ENCODE measurements around the gene ABHD12. TPM values are rescaled to one million over a fixed set of nuclear protein-coding genes. Genes with fewer than 3 reads are reported as not detected.
A peak's percentile ranks its signal among the peaks of the same experiment; 100 is the strongest.

ABHD12 gene
- total RNA-seq, 1 donor from 2014 or later = 41.6 TPM

GRCh38 chr20:25292176-25292891 lies 98.3 kb downstream of the ABHD12 start:
- no peak for DNase-seq (ENCODE audit: low spot score)

GRCh38 chr20:25291432-25292133 lies 99.1 kb downstream of the ABHD12 start:
- DNase-seq (ENCODE audit: low spot score) = no peak

GRCh38 chr20:25290646-25291431 lies 99.8 kb downstream of the ABHD12 start:
- DNase-seq (ENCODE audit: low spot score) = no peak

GRCh38 chr20:25289886-25290597 lies 100.6 kb downstream of the ABHD12 start:
- no peak for DNase-seq (ENCODE audit: low spot score)

- DNase-seq (ENCODE audit: low spot score) = no peak
Measured at GRCh38 chr20:25288291-25289181, 102.1 kb downstream of the ABHD12 start.

GRCh38 chr20:25287631-25288290 lies 102.9 kb downstream of the ABHD12 start:
- DNase-seq (ENCODE audit: low spot score) = peak; percentile 76

- DNase-seq (ENCODE audit: low spot score) = peak; percentile 69
Measured at GRCh38 chr20:25286917-25287316, 103.7 kb downstream of the ABHD12 start.

GRCh38 chr20:25285856-25286798 lies 104.5 kb downstream of the ABHD12 start:
- peak; percentile 81 for DNase-seq (ENCODE audit: low spot score)

GRCh38 chr20:25285091-25285647 lies 105.5 kb downstream of the ABHD12 start:
- DNase-seq (ENCODE audit: low spot score) = peak; percentile 82

- peak; percentile 73 for DNase-seq (ENCODE audit: low spot score)
Measured at GRCh38 chr20:25284131-25284601, 106.5 kb downstream of the ABHD12 start.

GRCh38 chr20:25283221-25283951 lies 107.2 kb downstream of the ABHD12 start:
- DNase-seq (ENCODE audit: low spot score) = peak; percentile 83

- DNase-seq (ENCODE audit: low spot score) = peak; percentile 77
Measured at GRCh38 chr20:25282796-25283195, 107.8 kb downstream of the ABHD12 start.

- peak; percentile 85 for DNase-seq (ENCODE audit: low spot score)
Measured at GRCh38 chr20:25282034-25282781, 108.4 kb downstream of the ABHD12 start.

- peak; percentile 86 for DNase-seq (ENCODE audit: low spot score)
Measured at GRCh38 chr20:25281541-25281991, 109.1 kb downstream of the ABHD12 start.

GRCh38 chr20:25280574-25281535 lies 109.8 kb downstream of the ABHD12 start:
- DNase-seq (ENCODE audit: low spot score) = peak; percentile 86
